ENCODE results near the gene FLNC.

The FLNC gene

DNA sequence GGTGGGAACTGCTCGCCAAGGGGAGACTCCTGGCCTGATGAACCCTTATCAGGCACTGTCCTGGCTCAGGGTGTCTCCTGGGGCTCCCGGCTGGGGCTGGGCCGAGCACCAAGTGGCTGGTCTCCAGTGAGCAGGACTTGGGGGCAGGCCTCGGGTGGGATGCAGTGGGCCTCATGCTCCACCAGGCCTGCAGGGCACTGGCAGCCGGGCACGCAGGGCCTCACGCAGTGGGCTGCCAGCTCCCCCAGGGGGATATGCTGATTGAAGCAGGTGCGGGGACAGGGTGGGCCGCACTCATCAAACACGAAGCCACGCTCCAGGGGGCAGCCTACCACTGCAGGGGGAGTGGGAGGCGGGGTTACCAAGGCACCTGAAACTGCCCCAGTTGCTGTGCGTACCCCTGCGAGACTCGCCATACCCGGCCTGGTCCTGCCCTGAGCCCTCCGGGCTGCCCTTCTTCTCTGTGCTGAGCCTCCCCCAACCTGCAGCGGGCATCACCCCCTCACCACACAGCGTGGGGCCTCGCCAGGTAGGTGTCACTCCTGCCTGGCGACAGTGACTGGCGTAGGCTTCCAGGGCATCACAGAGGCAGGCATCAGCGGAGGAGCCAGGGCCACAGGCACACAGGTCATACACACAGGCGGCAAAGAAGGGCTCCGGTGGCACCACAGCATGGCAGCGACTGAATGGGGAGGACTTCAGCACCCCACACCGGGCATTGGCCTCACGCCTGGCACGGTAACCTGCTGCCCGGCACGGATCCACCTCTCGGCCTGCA, 47.0 kb downstream of the FLNC start:
- DNase-seq (ENCODE audit: low spot score) (no peak), FAIRE-seq (no peak)

DNA sequence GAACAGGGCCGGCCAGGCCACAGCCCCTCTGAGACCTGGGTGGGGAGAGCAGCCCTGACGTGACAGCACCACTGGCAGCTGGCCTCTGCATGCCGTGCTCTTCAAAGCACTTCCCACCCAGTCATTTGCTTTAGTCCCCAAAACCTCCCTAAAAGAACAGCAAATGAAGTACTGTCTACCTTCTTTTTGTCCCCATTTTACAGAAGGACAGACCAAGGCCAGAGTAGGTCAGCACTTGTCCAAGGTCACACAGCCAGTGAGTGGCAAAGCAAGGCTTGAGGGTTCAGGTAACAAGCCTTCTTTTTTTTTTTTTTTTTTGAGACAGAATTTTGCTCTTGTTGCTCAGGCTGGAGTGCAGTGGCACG, 47.5 kb downstream of the FLNC start:
- DNase-seq (ENCODE audit: low spot score) (no peak), FAIRE-seq (no peak)

DNA sequence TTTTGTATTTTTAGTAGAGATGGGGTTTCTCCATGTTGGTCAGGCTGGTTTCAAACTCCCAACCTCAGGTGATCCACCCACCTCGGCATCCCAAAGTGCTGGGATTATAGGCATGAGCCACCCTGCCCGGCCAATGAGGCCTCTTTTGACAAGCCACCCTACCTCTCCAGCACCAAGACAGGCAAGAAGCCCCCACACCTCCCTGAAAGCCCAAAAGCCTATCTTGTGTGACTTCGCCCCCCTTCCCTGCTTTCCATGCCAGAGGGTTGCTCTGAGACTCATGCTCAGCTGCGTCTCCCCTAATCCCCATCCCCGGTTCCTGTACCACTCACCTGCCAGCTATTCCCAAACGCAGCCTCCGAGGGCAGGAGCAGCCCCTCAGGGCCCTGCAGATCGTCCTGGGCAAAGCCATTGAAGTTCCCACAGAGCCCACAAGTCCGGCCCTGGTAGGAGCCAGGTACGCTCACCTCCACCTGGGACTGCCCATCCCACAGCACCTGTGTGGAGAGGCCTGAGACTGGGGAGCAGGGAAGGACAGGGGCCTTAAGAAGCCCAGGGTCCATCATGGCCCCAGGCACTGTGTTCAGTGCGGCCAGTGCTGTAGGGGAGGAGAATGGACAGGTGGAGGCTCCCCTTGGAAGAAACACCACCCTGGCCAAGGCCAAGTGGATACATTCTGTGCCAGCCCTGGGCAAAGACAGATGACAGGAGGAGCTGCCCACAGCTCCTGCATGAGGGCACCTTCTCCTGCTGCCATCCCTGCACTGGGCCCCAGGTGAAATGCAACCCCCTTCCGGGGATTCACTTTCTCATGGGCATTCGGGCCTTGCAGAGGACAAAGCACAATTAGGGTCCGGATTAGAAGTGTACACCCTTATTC, 48.3 kb downstream of the FLNC start:
- DNase-seq (ENCODE audit: low spot score) (no peak), FAIRE-seq (no peak)

DNA sequence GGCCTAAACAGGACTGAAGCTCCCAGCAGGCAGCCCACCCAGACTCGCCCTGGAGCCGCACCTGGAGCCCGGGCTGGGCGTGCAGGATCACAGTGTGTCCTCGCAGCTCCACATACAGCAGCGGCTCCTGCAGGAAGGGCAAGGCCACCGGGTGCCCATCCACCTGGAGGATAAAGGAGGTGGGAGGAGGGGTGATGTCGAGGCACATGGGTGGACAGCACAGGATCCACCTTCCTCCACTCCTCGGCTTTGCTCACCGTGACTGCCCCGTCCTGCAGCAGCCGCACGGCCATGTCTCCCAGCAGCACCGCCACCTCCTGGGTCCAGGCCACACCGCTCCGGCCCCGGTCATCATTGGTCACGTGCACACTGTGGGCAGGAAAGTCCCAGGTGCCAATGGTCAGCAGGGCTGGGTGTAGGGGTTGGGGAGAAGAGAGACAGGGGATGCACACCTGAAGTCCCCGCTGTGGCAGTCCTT, 49.3 kb downstream of the FLNC start:
- DNase-seq (ENCODE audit: low spot score) = no peak
- no peak for FAIRE-seq

DNA sequence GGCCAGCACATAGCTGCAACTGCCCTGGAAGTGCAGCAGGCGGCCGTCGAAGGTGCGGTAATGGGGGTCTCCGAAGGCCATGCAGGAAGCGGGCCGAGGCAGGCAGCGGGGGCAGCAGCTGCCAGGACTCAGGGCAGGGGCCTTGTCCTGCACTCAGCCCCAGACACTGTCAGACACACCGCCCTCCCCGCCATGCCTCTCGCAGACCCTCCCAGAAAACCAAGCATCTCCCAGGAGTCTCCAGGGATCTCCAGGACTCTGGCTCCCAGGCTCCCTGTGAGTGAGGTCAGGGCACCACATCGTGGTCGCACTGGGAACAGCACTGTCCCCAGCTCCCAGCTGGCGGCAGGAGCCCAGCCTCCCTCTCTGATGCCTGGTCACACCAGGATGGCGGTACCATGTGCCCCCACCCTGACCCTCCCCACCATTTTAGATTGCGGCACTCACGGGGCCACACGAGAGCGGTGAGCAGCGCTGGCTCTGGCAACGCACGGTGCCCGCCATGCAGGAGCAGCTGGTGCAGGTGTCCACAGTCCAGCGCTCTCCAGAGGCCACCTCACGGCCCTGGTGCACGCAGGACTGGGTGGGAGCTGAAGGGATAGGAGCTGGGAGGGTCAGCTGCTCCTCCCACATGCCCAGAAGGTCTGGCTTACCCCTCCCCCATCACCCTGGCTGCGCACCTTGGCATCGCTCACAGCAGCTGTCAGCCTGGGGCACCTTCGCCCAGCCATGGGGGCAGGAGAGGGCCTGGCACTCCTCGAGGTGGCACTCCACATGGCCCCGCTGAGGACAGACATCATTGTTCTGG, 49.9 kb downstream of the FLNC start:
- DNase-seq (ENCODE audit: low spot score) = peak; percentile 44
- no peak for FAIRE-seq

DNA sequence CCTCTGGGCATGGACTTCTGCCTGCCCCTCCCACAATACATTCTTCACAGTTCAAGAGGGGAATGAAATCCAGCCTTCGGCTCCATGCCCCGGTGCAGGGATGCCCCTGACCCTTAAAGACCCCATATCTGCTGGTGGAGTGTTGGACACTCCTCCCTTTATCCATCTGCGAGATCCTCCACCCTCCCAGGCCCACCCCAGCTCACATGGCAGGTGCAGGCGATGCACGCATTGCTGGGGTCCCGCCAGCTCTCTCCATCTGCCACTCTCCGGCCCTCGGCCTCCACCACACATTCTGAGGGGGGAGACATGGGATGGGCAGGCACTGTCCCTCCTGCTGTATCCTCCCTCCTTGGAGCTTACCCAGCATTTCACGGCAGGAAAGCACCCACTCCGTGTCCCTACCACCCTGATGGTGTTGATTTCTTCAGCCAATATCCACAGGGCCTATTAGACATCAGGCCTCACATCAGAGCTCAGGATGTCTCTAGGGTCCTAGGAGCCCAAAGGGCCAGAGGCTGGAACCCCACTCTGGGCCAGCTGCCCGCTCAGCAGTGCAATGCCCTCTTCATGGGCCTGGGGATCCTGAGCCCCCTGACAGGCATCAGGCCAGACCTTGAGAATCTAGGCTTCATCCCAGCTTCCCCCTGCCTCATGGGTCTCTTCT, 50.7 kb downstream of the FLNC start:
- DNase-seq (ENCODE audit: low spot score) = no peak
- no peak for FAIRE-seq

DNA sequence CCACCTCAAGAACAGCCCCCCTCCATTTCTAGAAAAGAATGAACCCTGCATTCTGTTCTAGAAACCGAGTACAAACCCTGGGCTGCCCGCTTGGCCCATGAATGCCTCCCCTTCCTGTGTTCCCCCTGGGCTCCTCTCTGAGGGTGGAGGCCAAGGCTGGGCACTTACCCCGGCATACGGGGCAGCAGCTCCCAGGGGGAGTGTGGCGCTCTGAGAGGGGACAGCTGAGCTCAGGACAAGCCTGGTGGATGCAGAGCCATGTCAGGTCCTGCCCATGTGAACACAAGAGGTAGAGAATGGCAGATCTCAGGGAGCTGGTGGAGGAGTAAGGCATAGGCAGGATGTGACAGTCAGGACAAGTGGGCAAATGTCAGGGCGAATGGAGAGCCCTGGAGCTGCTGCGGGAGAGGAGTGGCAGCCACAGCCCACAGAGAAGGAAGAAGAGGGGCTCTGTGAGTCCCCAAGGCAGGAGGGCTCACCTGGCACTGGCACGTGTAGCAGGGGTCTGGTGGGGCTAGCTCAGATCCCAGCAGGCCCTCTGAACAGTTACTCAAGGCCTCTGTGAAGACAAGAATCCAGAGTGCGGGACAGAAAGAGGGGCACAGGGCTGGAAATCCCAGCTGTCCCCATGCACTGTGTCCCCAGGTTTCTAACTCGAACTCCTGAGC, 51.4 kb downstream of the FLNC start:
- FAIRE-seq (no peak), DNase-seq (ENCODE audit: low spot score) (no peak)

DNA sequence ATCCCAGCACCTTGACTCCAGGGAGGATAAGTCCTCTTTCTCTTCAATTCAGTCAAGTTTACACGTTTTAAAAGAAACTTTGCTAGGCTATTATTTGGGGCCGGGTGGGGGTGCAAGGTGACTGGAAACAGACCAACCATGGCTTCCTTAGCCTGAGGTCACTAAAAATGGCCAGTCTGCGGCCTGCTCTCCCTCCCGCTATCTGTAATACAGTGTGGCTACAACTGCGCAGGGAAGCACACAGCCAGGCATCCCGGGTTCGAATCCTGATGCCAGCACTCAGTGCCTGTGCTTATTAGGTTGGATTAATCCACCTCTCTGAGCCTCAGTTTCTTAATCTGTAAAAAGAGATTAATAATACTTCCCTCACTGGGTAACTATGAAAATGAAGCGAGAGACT, 51.9 kb downstream of the FLNC start:
- no peak for DNase-seq (ENCODE audit: low spot score)
- FAIRE-seq = no peak

DNA sequence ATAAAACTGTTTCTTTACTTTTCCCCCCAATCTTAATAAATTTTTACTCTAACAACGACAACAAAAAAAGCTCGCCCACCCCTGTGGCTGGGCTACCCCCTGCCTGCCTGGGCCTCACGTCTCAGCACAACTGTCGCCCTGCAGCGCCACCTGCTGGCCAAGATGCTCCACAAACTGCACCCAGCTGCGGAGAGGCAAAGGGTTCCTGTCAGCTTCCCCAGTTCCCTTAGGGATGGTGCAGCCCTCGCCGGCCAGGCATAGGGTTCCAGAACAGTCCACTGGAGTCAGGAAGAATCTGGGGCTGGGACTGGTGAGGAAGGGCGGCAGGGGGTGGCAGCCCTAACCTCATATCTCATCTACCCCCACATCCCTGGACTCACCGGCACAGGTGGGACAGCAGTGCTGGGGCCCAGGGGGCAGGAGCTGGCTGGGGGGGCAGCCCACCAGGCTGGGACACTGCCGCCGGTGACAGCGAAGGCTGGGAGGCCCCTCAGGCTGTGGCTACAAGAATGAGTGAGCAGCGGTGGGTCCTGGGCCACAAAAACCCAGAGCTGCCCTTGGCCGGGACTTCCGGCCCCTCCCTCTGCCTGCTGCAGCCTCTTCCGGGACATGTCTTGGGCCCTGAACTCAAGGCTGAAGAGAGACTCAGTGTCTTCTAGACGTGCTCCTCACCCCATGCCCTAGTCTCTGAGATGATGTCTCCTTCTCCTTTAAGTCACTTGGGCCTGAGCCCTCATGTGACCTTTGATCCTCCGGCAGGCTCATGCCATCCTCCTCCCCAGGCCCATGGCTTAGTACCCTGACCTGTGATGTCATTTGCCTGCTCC, 53.6 kb downstream of the FLNC start:
- DNase-seq (ENCODE audit: low spot score) (peak; percentile 37), FAIRE-seq (no peak)

DNA sequence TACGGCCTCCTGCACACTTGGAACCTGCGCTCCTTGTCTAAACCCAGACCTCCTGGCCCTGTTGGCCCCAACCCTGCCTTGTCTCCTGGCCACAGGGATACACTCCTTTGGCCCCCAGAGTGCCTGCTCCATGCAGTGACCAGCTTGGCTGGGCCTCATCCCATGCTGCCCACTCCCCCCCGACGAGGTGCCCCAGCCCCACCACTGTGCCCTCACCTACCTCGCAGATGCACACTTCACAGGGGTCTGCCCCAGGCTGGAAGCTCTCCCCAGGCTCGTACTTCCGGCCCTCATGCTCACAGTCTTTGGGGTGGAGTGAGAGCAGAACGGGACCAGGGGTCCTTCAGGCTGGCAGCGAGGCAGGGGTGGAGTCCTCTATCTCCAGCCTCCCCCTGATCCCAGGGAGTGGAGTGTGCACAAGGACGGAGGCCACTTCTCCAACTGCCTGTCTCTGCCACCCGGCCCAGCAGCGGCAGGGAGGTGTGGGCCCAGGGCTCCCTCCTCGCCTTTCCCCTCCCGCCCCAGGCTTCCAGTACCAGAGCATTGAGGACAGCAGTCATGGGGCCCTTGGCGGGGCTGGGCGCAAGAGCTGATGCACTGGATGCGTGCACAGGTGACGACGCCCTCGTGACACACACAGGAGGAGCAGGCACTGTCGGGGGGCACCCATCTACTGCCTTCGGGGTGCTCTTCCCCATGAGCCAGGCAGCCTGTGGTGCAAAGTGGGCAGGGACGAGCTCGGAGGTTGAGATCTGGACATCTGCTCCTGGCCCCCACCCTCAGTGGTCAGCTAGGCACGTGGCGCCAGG, 54.6 kb downstream of the FLNC start:
- DNase-seq (ENCODE audit: low spot score) (no peak), FAIRE-seq (no peak)

DNA sequence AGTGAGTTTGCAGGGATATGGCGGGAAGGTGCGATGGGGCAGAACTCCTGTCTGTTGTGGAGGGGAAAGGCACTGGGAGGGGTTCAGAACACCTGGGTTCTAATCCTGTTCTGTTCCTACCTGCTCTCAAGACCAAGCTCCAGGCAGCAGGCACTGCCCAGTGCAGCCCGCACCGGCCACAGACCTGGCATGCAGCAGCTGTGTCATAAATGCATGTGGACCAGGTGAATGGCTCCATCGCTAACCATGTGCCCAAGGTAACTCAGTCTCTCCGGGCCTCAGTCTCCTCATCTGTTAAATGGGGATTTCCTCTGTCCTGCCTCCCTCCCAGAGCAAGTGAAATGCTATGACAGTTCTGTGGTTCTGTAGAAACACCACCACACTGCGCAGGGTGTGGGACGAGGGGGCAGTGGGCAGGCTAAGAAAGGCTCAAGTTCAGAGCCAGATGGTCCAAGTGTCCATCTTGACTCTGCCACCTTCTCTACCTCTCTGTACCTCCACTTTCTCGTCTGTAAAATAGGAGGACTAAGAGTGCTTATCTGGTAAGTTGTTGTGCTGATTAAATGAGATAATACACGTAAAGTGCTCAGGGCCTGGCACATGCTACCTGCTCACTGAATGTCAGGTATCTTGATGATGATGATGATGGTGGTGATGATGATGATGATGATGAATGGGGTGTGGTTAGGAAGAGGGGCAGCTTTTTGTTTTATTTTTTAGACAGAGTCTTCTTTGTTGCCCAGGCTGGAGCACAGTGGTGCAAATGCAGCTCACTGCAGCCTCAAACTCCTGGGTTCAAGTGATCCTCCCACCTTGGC, 55.4 kb downstream of the FLNC start:
- FAIRE-seq = no peak
- no peak for DNase-seq (ENCODE audit: low spot score)

DNA sequence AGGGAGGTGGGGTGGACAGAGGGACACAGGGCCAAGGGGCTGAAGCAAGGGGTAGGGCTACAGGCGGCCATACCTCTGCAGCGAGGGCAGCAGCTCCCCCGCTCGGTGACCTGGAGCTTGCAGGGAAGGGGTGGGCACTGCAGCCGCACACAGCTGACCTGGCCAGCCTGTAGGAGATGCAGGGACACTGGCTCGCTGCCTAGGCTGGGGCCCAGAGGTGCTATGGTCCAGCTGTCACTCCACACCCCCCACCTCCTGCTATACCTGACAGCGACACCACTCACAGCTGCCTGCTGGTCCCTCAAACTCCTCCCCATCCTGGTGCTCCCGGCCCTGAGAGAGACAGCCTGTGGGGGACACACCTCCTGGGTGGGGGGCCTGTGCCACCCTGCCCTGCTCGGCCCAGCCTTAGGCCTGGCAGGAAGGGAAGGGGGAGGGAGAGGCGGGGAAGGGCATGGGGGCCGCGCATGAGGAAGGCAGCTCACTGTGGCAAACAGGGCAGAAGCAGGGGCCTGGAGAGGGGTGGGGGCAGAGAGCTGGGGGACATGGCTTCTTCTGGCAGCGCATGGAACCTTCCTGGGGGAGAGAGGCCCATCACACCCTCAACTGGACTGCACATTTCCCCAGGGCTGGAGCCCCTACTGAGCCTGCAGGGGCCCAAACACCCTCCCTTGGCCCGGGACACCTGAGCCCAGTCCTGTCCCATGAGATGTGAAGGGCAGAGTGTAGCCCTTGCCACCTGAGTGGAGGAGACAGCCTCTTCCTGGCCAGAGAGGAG, 56.4 kb downstream of the FLNC start:
- FAIRE-seq (no peak), DNase-seq (ENCODE audit: low spot score) (no peak)

DNA sequence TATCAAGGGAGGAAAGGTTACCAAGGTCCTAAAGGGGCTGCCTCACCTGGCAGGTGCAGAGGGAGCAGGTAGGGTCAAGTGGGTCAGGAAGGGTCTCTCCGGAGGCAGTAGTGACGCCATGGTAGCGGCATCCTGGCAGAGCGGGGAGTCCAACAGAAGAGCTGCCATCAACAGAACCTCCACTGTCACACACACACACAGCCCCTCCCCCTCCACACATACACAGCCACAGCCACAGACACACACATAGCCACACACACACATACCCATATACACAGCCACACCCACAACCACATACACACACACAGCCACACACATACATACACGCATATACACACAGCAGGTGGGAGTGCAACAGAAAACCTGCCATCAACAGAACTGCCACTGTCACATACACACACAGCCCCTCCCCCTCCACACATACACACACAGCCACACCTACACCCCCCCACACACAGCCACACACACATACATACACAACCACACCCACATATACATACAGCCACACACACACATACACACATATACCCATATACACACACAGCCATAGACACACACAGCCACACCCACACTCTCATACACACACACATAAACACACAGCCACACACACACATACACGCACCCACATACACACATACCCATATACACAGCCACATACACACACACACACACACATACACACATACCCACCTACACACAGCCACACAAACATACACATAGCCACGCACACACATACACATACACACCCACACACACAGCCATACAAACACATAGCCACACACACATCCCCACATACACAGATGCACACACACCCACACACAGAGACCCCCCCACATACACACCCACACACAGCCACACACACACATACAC, 57.2 kb downstream of the FLNC start:
- DNase-seq (ENCODE audit: low spot score) (no peak), FAIRE-seq (no peak)

DNA sequence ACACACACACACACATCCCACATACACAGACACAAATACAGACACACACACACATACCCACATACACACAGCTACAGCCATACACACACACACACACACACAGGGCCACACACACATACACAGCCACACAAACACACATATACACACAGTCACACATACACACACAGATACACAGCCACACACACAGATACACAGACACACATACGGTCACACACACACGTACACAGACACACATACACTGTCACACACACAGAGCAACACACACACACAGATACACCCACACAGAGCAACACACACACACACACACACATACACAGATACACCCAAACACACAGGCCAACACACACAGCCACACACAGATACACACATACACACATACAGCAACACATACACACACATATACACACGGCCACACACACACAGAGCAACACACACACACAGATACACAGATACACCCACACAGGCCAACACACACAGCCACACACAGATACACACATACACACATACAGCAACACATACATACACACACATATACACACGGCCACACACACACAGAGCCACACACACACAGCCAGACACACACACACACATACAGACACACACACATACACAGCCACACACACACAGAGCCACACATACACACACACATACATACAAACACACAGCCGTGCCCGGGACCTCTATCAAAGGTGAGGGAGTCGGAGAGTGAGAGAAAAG, 58.0 kb downstream of the FLNC start:
- DNase-seq (ENCODE audit: low spot score) (no peak), FAIRE-seq (no peak)

DNA sequence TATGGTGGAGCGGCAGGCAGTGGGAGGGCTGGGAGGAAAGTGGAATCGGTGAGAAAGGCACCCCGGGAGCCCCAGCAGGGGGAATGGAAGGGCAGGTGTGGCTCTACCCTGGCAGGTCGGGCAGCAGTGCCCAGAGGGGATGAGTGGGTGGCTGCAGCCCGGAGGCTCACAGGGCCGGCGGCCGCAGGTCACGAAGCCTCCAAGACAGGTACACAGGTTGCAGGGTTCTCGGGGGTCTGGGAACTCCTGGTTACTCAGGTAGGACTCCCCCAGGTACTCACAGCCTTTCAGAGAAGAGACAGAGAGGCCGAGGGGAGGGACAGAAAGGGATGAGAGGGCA, 58.5 kb downstream of the FLNC start:
- DNase-seq (ENCODE audit: low spot score) (no peak), FAIRE-seq (no peak)

DNA sequence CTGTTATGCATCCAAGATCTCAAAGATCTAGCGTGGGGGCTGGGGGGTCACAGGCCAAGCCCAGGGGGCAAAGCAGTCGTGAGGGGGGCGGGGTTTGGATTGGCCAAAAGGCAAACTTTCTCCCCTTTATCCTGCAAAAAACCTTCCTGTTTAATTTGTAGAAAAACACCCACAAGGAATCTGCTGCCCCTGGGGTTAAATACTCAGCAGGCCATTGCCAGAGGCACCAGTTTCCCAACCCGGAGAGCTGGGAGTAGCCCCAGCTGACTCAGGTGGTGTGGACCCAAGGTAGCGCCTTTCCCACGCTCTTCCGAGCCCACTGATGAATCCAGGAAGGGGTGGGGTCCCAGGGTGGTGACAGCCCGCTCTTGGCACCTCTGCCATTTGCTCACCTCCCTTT, 58.9 kb downstream of the FLNC start:
- FAIRE-seq = no peak
- DNase-seq (ENCODE audit: low spot score) = no peak

Measured in RCC 7860 (cell line).